HepG2 (cell line): ENCODE measurements around the gene LMTK2. TPM values are rescaled to one million over a fixed set of nuclear protein-coding genes. Genes with fewer than 3 reads are reported as not detected.
A peak's percentile ranks its signal among the peaks of the same experiment; 100 is the strongest.

Experiments used
- BATF2 ChIP-seq: sonication (generic); formaldehyde crosslinking; IDR thresholded peaks from 2 replicates; pipeline ENCODE4 v1.8.0; 2022; ENCODE audit warnings: mild to moderate bottlenecking, missing genetic modification reagents, moderate library complexity
- DRAP1 ChIP-seq: IDR thresholded peaks from 2 replicates; pipeline ENCODE4 v1.6.1; 2016; ENCODE audit warnings: missing genetic modification reagents, missing compliant biosample characterization
- GABPA ChIP-seq, 2 experiments: IDR thresholded peaks; 2 replicates each; pipeline ENCODE4 v1.6.1; 2011 to 2016; ENCODE audit warnings: low read depth in 2 of 2, low read length in 1 of 2, missing biosample characterization in 1 of 2, missing genetic modification characterization in 1 of 2
- MEF2D ChIP-seq: sonication (generic); formaldehyde crosslinking; IDR thresholded peaks from 2 replicates; pipeline ENCODE4 v1.5.1; 2020; ENCODE audit warnings: mild to moderate bottlenecking, missing genetic modification reagents
- MIXL1 ChIP-seq: IDR thresholded peaks from 2 replicates; pipeline ENCODE4 v1.6.1; 2016
- MLLT10 ChIP-seq: sonication (generic); formaldehyde crosslinking; IDR thresholded peaks from 2 replicates; pipeline ENCODE4 v1.4.0; 2020; ENCODE audit warnings: missing genetic modification reagents
- NCOA2 ChIP-seq: sonication (generic); formaldehyde crosslinking; IDR thresholded peaks from 2 replicates; pipeline ENCODE4 v1.8.0; 2022; ENCODE audit warnings: inconsistent platforms
- PPARG ChIP-seq: conservative IDR thresholded peaks from 2 replicates; pipeline ENCODE4 v1.6.1; 2016; ENCODE audit warnings: missing biosample characterization, missing genetic modification reagents
- SATB2 ChIP-seq: sonication (generic); formaldehyde crosslinking; IDR thresholded peaks from 2 replicates; pipeline ENCODE4 v1.5.0; 2020; ENCODE audit warnings: missing genetic modification reagents
- ZBTB3 ChIP-seq: sonication (generic); formaldehyde crosslinking; IDR thresholded peaks from 2 replicates; pipeline ENCODE4 v1.4.0; 2020; ENCODE audit warnings: low read depth, mild to moderate bottlenecking, moderate library complexity, missing genetic modification reagents, borderline replicate concordance
- ZC3H4 ChIP-seq: sonication (generic); formaldehyde crosslinking; IDR thresholded peaks from 2 replicates; pipeline ENCODE4 v1.4.0; 2020; ENCODE audit warnings: missing genetic modification reagents, borderline replicate concordance
- ZNF256 ChIP-seq: sonication (generic); formaldehyde crosslinking; conservative IDR thresholded peaks from 2 replicates; pipeline ENCODE4 v1.4.0; 2020; ENCODE audit warnings: missing genetic modification reagents
- ZNF577 ChIP-seq: sonication (generic); formaldehyde crosslinking; IDR thresholded peaks from 2 replicates; pipeline ENCODE4 v1.4.0; 2020; ENCODE audit warnings: mild to moderate bottlenecking, low read depth, missing genetic modification reagents, borderline replicate concordance
- ZNF598 ChIP-seq: sonication (generic); formaldehyde crosslinking; IDR thresholded peaks from 2 replicates; pipeline ENCODE4 v1.5.1; 2020; ENCODE audit warnings: mild to moderate bottlenecking, missing genetic modification reagents, borderline replicate concordance
- ZNF747 ChIP-seq: sonication (generic); formaldehyde crosslinking; IDR thresholded peaks from 2 replicates; pipeline ENCODE4 v1.8.1; 2023; ENCODE audit warnings: missing genetic modification reagents, mild to moderate bottlenecking, borderline replicate concordance
- ZNF776 ChIP-seq: sonication (generic); formaldehyde crosslinking; IDR thresholded peaks from 2 replicates; pipeline ENCODE4 v1.4.0; 2020; ENCODE audit warnings: mild to moderate bottlenecking, missing genetic modification reagents
- polyA plus RNA-seq, 8 experiments: library from polyadenylated mRNA; depleted of rRNA in 3 of 8; stranded (reverse) in 7 of 8; unstranded in 1 of 8; fragments of >200 nt; fragmentation: Illumina TruSeq in 4 of 8; extraction: Trizol in 4 of 8; gene quantifications; 2 replicates each; pipeline versions ENCODE4 v1.2.1 to v1.2.3, GENCODE V29; 2011 to 2016; ENCODE audit warnings: low read depth in 4 of 8, missing spikeins in 1 of 8, mixed read lengths in 1 of 8; ENCODE audit not compliant: insufficient read depth in 1 of 8
- total RNA-seq, 5 experiments: library from RNA; depleted of rRNA; stranded (reverse); fragments of >200 nt; fragmentation: Illumina TruSeq; extraction: Trizol; gene quantifications; 2 replicates each; pipeline ENCODE4 v1.2.3, GENCODE V29; 2016; ENCODE audit warnings: low read depth in 1 of 5
- TF ChIP-seq, protein P1 (sequence below): sonication (generic); formaldehyde crosslinking; IDR thresholded peaks from 2 replicates; pipeline ENCODE4 v1.4.0; 2020; ENCODE audit warnings: mild to moderate bottlenecking, missing genetic modification reagents, borderline replicate concordance
- TF ChIP-seq, protein P2 (sequence below): sonication (generic); formaldehyde crosslinking; IDR thresholded peaks from 2 replicates; pipeline ENCODE4 v1.4.0; 2020; ENCODE audit warnings: missing genetic modification reagents
- TF ChIP-seq, protein P3 (sequence below): sonication (generic); formaldehyde crosslinking; IDR thresholded peaks from 2 replicates; pipeline ENCODE4 v1.5.0; 2020; ENCODE audit warnings: missing genetic modification reagents

The LMTK2 gene
- total and polyA plus RNA-seq, 2 of the 13 experiments (the other 11 are each of a cell fraction or from before 2014, with no cell fraction given), result 9.5 to 11.7 TPM

GRCh38 chr7:98211676-98212531 lies 105.2 kb downstream of the LMTK2 start (continued):
- TF ChIP-seq, protein P1, sequence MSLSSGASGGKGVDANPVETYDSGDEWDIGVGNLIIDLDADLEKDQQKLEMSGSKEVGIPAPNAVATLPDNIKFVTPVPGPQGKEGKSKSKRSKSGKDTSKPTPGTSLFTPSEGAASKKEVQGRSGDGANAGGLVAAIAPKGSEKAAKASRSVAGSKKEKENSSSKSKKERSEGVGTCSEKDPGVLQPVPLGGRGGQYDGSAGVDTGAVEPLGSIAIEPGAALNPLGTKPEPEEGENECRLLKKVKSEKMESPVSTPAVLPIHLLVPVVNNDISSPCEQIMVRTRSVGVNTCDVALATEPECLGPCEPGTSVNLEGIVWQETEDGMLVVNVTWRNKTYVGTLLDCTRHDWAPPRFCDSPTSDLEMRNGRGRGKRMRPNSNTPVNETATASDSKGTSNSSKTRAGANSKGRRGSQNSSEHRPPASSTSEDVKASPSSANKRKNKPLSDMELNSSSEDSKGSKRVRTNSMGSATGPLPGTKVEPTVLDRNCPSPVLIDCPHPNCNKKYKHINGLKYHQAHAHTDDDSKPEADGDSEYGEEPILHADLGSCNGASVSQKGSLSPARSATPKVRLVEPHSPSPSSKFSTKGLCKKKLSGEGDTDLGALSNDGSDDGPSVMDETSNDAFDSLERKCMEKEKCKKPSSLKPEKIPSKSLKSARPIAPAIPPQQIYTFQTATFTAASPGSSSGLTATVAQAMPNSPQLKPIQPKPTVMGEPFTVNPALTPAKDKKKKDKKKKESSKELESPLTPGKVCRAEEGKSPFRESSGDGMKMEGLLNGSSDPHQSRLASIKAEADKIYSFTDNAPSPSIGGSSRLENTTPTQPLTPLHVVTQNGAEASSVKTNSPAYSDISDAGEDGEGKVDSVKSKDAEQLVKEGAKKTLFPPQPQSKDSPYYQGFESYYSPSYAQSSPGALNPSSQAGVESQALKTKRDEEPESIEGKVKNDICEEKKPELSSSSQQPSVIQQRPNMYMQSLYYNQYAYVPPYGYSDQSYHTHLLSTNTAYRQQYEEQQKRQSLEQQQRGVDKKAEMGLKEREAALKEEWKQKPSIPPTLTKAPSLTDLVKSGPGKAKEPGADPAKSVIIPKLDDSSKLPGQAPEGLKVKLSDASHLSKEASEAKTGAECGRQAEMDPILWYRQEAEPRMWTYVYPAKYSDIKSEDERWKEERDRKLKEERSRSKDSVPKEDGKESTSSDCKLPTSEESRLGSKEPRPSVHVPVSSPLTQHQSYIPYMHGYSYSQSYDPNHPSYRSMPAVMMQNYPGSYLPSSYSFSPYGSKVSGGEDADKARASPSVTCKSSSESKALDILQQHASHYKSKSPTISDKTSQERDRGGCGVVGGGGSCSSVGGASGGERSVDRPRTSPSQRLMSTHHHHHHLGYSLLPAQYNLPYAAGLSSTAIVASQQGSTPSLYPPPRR (CRISPR knock-in tag), result peak; percentile 89
- TF ChIP-seq ZNF776 (CRISPR knock-in tag) (peak; percentile 58; the same call in 1 of the 2 replicates), ZC3H4 (CRISPR knock-in tag) (no peak), ZNF598 (CRISPR knock-in tag) (no peak), MLLT10 (no peak), BATF2 (0 out of 2 replicates have a peak, but pooled peaks have one; percentile 43), SATB2 (CRISPR knock-in tag) (no peak), MIXL1 (CRISPR knock-in tag) (peak; percentile 48; the same call in 1 of the 2 replicates), ZNF747 (CRISPR knock-in tag) (no peak), ZBTB3 (CRISPR knock-in tag) (no peak; the same call in 1 of the 2 replicates), PPARG (peak; percentile 75), NCOA2 (0 out of 2 replicates have a peak, but pooled peaks have one; percentile 32), MEF2D (CRISPR knock-in tag) (peak; percentile 88), GABPA (IDR thresholded peaks at IDR 0.05; ENCODE audit: low read depth, low read length) (no peak), GABPA (CRISPR knock-in tag; IDR thresholded peaks at IDR 0.05; ENCODE audit: low read depth) (no peak), DRAP1 (CRISPR knock-in tag) (no peak), ZNF256 (CRISPR knock-in tag) (no peak), ZNF577 (CRISPR knock-in tag) (no peak)
- TF ChIP-seq, protein P2, sequence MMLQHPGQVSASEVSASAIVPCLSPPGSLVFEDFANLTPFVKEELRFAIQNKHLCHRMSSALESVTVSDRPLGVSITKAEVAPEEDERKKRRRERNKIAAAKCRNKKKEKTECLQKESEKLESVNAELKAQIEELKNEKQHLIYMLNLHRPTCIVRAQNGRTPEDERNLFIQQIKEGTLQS (CRISPR knock-in tag), result peak; percentile 96
- TF ChIP-seq, protein P3, sequence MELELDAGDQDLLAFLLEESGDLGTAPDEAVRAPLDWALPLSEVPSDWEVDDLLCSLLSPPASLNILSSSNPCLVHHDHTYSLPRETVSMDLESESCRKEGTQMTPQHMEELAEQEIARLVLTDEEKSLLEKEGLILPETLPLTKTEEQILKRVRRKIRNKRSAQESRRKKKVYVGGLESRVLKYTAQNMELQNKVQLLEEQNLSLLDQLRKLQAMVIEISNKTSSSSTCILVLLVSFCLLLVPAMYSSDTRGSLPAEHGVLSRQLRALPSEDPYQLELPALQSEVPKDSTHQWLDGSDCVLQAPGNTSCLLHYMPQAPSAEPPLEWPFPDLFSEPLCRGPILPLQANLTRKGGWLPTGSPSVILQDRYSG, result no peak
